ENCODE measurements around the gene DCAF8L2. TPM values are rescaled to one million over a fixed set of nuclear protein-coding genes. Genes with fewer than 3 reads are reported as not detected.
"Not testable (repeated sequence)": the region's sequence is repeated elsewhere in the genome, so short reads cannot be mapped to it uniquely, and the experiment has no call there.

The DCAF8L2 gene
- polyA plus RNA-seq (ENCODE audit: insufficient read length in 12 of 12): not detected
- long read RNA-seq, donor 1: 0 reads
- long read RNA-seq, donor 2: 0 reads
- long read RNA-seq, donor 3: 0 reads
- long read RNA-seq, donor 4: 0 reads
- long read RNA-seq, donor 5: 0 reads
- long read RNA-seq, donor 6: 0 reads
- long read RNA-seq, donor 7: 0 reads
- long read RNA-seq, donor 8: 0 reads
- long read RNA-seq, donor 9: 0 reads
- long read RNA-seq, donor 10: 0 reads
- long read RNA-seq, donor 11: 0 reads

- DNase-seq: no peak
These were observed at the start of gene DCAF8L2 for GRCh38 chrX:27590044-27590443. Gene DCAF8L2, plus strand, starts transcription at chrX:27590344. Its CDS starts 156,552 bp downstream, at chrX:27746896.

- not testable (repeated sequence) for DNase-seq
These were observed 49.0 kb upstream of the DCAF8L2 start for GRCh38 chrX:27541161-27541560.

- DNase-seq: no peak
These were observed 41.5 kb upstream of the DCAF8L2 start for GRCh38 chrX:27548624-27549023.

GRCh38 chrX:27549688-27550087, 40.5 kb upstream of the DCAF8L2 start:
- no peak for DNase-seq

- no peak for DNase-seq
These were observed 34.6 kb upstream of the DCAF8L2 start for GRCh38 chrX:27555514-27555913.

GRCh38 chrX:27565992-27566391, 24.2 kb upstream of the DCAF8L2 start:
- no peak for DNase-seq

- DNase-seq: no peak
These were observed 19.0 kb upstream of the DCAF8L2 start for GRCh38 chrX:27571164-27571563.

- DNase-seq: no peak
These were observed 14.6 kb upstream of the DCAF8L2 start for GRCh38 chrX:27575565-27575964.

GRCh38 chrX:27583976-27584375, 6.2 kb upstream of the DCAF8L2 start:
- DNase-seq: no peak

GRCh38 chrX:27591938-27592337, 1.8 kb downstream of the DCAF8L2 start:
- DNase-seq: no peak

GRCh38 chrX:27597508-27597907, 7.4 kb downstream of the DCAF8L2 start:
- no peak for DNase-seq

GRCh38 chrX:27598312-27598711, 8.2 kb downstream of the DCAF8L2 start:
- no peak for DNase-seq

- no peak for DNase-seq
These were observed 9.8 kb downstream of the DCAF8L2 start for GRCh38 chrX:27599928-27600327.

GRCh38 chrX:27600686-27601085, 10.5 kb downstream of the DCAF8L2 start:
- DNase-seq: no peak

GRCh38 chrX:27608671-27609070, 18.5 kb downstream of the DCAF8L2 start:
- no peak for DNase-seq

- no peak for DNase-seq
These were observed 29.3 kb downstream of the DCAF8L2 start for GRCh38 chrX:27619459-27619858.

GRCh38 chrX:27619975-27620374, 29.8 kb downstream of the DCAF8L2 start:
- DNase-seq: no peak

- DNase-seq: no peak
These were observed 32.7 kb downstream of the DCAF8L2 start for GRCh38 chrX:27622883-27623282.

GRCh38 chrX:27626066-27626465, 35.9 kb downstream of the DCAF8L2 start:
- DNase-seq: no peak

- no peak for DNase-seq
These were observed 43.2 kb downstream of the DCAF8L2 start for GRCh38 chrX:27633328-27633727.

GRCh38 chrX:27656581-27656980, 66.4 kb downstream of the DCAF8L2 start:
- no peak for DNase-seq

GRCh38 chrX:27660878-27661277, 70.7 kb downstream of the DCAF8L2 start:
- no peak for DNase-seq

- DNase-seq: no peak
These were observed 81.1 kb downstream of the DCAF8L2 start for GRCh38 chrX:27671234-27671633.

GRCh38 chrX:27674491-27674890, 84.3 kb downstream of the DCAF8L2 start:
- DNase-seq: no peak

Measured in muscle of arm (tissue), 14 donors.